C4-2B (cell line): ENCODE results near the gene SMARCC2.

Experiments
- CTCF ChIP-seq: fragments of 450-650 bp; conservative IDR thresholded peaks from 2 replicates; pipeline ENCODE4 v1.5.1; 2017; ENCODE audit warnings: mild to moderate bottlenecking
- ZFX ChIP-seq: fragments of 450-650 bp; IDR thresholded peaks from 2 replicates; pipeline ENCODE4 v1.6.1; 2017

DNA sequence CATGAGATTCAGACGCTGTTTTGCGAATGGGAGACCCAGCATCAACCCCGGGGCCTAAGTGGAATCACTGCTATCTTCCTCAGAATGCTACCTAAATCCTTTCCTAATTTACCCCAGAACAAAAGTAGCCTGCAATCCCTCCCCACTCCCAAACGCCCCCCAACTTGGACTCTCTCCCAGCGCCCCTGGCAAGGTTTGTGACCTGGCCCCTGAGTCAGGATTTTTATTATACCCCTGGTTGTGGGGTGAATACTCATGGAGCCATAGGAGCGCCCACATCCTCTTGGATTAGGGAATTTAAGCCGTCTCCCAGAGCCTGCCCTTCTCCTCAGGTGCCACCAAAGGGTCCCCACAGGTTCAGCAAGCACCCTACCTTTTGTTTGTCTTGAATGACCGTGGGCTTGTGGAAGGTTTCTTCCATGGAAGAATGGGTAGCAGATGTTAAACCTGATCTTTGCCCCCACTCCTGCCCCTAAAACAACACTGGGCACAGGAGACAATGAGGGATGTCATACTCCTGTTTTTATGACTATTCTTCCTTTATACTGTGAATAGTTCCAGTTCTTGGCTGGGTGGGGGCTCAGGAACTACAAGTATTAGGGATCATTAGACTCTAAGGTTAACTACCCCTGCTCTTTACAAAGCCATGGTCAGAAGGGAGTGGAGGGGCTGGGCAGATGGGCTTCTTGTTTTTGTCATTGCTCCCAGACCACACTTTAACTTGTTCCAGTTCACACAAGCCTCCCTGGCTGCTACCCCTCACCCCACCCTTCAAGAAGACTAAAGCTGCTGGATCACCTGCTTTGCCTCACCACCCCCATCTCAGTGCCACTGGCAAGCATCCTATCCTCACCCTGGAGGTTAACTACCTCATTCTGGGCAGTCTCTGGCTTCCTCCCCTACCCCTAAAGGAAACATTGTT lies 36.3 kb downstream of the SMARCC2 start:
- TF ChIP-seq CTCF (no peak), ZFX (no peak)
